Measurements from ENCODE around the gene CCDC33.

- TF ChIP-seq POLR2A (IDR thresholded peaks at IDR 0.05) (no peak), CTCF (IDR thresholded peaks at IDR 0.05 in 8 of 11, conservative IDR thresholded peaks at IDR 0.05 in 3 of 11) (no peak)
Measured at GRCh38 chr15:74336061-74337005, 100.2 kb downstream of the CCDC33 start.

Measured in spleen (tissue), 7 donors.